HL-60 (cell line): Measurements from ENCODE around the gene MSX1.

Source experiments
- GABPA ChIP-seq: IDR thresholded peaks from 2 replicates; pipeline ENCODE4 v1.6.1; 2012; ENCODE audit warnings: low read depth
- POLR2AphosphoS5 ChIP-seq: IDR thresholded peaks from 2 replicates; pipeline ENCODE4 v1.6.1; 2012; ENCODE audit warnings: low read depth
- REST ChIP-seq: IDR thresholded peaks from 2 replicates; pipeline ENCODE4 v1.6.1; 2012; ENCODE audit warnings: low read depth; ENCODE audit not compliant: insufficient replicate concordance
- SPI1 ChIP-seq: IDR thresholded peaks from 2 replicates; pipeline ENCODE4 v1.6.1; 2012; ENCODE audit warnings: low read depth, mild to moderate bottlenecking, borderline replicate concordance
- TF ChIP-seq, protein P1 (sequence below): IDR thresholded peaks from one replicate; pipeline ENCODE4 v1.5.1; 2011; ENCODE audit warnings: low read length, control low read depth, inconsistent platforms; ENCODE audit not compliant: insufficient read depth

DNA sequence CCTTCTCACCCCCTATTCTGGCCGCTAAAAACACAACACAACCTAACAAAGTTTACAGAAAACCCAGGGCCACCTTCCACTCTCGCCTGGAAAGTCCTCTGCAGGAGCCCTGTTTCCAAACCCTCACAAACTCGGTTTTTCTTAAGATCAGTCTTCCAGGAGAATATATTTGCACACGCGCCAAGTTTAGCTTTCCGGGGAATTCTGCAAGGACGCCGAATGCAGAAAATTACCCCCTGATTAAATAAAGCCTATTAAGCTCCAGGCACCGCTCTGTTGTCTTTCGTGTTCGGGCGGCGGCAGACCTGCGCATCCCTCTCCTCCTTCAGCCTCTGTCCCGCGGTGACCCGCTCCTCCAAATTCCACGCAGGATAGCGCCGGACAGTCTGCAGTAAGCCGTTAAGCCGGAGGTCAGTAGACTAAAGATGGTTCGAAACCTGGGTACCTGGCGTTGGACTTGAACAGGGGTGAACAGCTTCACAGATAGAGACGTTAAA lies 5.0 kb downstream of the MSX1 start:
- TF ChIP-seq, protein P1, sequence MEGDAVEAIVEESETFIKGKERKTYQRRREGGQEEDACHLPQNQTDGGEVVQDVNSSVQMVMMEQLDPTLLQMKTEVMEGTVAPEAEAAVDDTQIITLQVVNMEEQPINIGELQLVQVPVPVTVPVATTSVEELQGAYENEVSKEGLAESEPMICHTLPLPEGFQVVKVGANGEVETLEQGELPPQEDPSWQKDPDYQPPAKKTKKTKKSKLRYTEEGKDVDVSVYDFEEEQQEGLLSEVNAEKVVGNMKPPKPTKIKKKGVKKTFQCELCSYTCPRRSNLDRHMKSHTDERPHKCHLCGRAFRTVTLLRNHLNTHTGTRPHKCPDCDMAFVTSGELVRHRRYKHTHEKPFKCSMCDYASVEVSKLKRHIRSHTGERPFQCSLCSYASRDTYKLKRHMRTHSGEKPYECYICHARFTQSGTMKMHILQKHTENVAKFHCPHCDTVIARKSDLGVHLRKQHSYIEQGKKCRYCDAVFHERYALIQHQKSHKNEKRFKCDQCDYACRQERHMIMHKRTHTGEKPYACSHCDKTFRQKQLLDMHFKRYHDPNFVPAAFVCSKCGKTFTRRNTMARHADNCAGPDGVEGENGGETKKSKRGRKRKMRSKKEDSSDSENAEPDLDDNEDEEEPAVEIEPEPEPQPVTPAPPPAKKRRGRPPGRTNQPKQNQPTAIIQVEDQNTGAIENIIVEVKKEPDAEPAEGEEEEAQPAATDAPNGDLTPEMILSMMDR, result no peak
- TF ChIP-seq REST (no peak), POLR2AphosphoS5 (no peak), GABPA (no peak), SPI1 (no peak)
